ENCODE data around the gene HRCT1.
A peak's percentile ranks its signal among the peaks of the same experiment; 100 is the strongest.

GRCh38 chr9:35954942-35955546 is 49.0 kb downstream of the HRCT1 start:
- TF ChIP-seq, protein P1, sequence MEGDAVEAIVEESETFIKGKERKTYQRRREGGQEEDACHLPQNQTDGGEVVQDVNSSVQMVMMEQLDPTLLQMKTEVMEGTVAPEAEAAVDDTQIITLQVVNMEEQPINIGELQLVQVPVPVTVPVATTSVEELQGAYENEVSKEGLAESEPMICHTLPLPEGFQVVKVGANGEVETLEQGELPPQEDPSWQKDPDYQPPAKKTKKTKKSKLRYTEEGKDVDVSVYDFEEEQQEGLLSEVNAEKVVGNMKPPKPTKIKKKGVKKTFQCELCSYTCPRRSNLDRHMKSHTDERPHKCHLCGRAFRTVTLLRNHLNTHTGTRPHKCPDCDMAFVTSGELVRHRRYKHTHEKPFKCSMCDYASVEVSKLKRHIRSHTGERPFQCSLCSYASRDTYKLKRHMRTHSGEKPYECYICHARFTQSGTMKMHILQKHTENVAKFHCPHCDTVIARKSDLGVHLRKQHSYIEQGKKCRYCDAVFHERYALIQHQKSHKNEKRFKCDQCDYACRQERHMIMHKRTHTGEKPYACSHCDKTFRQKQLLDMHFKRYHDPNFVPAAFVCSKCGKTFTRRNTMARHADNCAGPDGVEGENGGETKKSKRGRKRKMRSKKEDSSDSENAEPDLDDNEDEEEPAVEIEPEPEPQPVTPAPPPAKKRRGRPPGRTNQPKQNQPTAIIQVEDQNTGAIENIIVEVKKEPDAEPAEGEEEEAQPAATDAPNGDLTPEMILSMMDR (IDR thresholded peaks at IDR 0.05) = peak; percentile 38 to 88 (median 78)
- TF ChIP-seq POLR2A (IDR thresholded peaks at IDR 0.05) = no peak

Data from sigmoid colon (tissue), 3 donors.